B cell (primary cell): ENCODE results near the gene CTTNBP2NL. TPM values are rescaled to one million over a fixed set of nuclear protein-coding genes. Genes with fewer than 3 reads are reported as not detected.

Source experiments
- ATAC-seq: fragments of 200-7000 bp; cut with Tn5 transposase; one replicate; pipeline ENCODE4 v1.10.0; 2021; ENCODE audit warnings: low read depth, mild to moderate bottlenecking, moderate number of reproducible peaks, moderate library complexity
- CTCF ChIA-PET: fragments of 350-600 bp; sonication (Branson Sonifier 250); formaldehyde crosslinking; loops from one replicate; lab custom pipeline; 2021; ENCODE audit warnings: antibody characterized with exemption, inconsistent platforms; lab: Charles Lee
- POLR2A ChIA-PET: fragments of 350-600 bp; sonication (Branson Sonifier 250); formaldehyde crosslinking; loops from one replicate; lab custom pipeline; 2021; ENCODE audit warnings: antibody characterized with exemption; lab: Charles Lee
- DNase-seq: peaks from one replicate; pipeline ENCODE4 v3.0.0; 2013
- H2AFZ ChIP-seq: 2 replicates; pipeline ENCODE4 v1.6.1; 2012; ENCODE audit warnings: mild to moderate bottlenecking, low read depth, low read length; ENCODE audit not compliant: insufficient read depth, poor library complexity, severe bottlenecking
- H3K27ac ChIP-seq, 2 donors: 1 replicate in 1 of 2; 2 replicates in 1 of 2; pipeline ENCODE4 v1.5.1; 2012 to 2013; ENCODE audit warnings: low read length in 2 of 2, mild to moderate bottlenecking in 2 of 2, moderate library complexity in 1 of 2
- H3K27me3 ChIP-seq, 4 experiments: fragments of 200-600 bp in 1 of 4; sonication (generic) in 1 of 4; replicated peaks in 1 of 4; 1 replicate in 2 of 4; 2 replicates in 2 of 4; pipeline versions ENCODE4 v1.6.1 to v1.7.0; 2013 to 2016; ENCODE audit warnings: low read length in 3 of 4, mild to moderate bottlenecking in 2 of 4, mixed read lengths in 1 of 4, moderate library complexity in 1 of 4; ENCODE audit not compliant: insufficient read depth in 4 of 4, control insufficient read depth in 3 of 4; ENCODE audit errors: control extremely low read depth in 1 of 4
- H3K36me3 ChIP-seq, 2 experiments: replicated peaks in 1 of 2; 1 replicate in 1 of 2; 2 replicates in 1 of 2; pipeline versions ENCODE4 v1.6.1 to v1.7.1; 2013; ENCODE audit warnings: low read length in 1 of 2; ENCODE audit not compliant: insufficient read depth in 2 of 2, control insufficient read depth in 1 of 2; ENCODE audit errors: control extremely low read depth in 1 of 2, extremely low read depth in 1 of 2
- H3K4me1 ChIP-seq, 2 donors: fragments of 200-600 bp in 1 of 2; sonication (generic) in 1 of 2; 1 replicate in 1 of 2; 2 replicates in 1 of 2; pipeline versions ENCODE4 v1.5.1 to v1.6.1; 2013 to 2017; ENCODE audit warnings: low read length in 2 of 2; ENCODE audit not compliant: control insufficient read depth in 2 of 2, insufficient read depth in 2 of 2
- H3K4me2 ChIP-seq: replicated peaks from 2 replicates; pipeline ENCODE3; 2012; ENCODE audit warnings: mild to moderate bottlenecking, low read depth, low read length; ENCODE audit not compliant: poor library complexity, severe bottlenecking
- H3K4me3 ChIP-seq, 5 experiments: fragments of 200-600 bp in 1 of 5; sonication (generic) in 1 of 5; 1 replicate in 3 of 5; 2 replicates in 2 of 5; pipeline versions ENCODE4 v1.5.1 to v1.7.0; 2011 to 2016; ENCODE audit warnings: low read length in 4 of 5, mild to moderate bottlenecking in 4 of 5, low read depth in 2 of 5, control low read depth in 1 of 5, moderate library complexity in 1 of 5; ENCODE audit not compliant: insufficient read depth in 1 of 5; ENCODE audit errors: control extremely low read depth in 1 of 5, extremely low read depth in 1 of 5
- H3K79me2 ChIP-seq: fragments of 200-600 bp; sonication (generic); one replicate; pipeline ENCODE4 v1.6.0; 2016; ENCODE audit warnings: low read length; ENCODE audit not compliant: control insufficient read depth, insufficient read depth
- H3K9ac ChIP-seq: fragments of 200-600 bp; sonication (generic); 2 replicates; pipeline ENCODE4 v1.6.1; 2017; ENCODE audit warnings: mild to moderate bottlenecking, low read length, moderate library complexity
- H3K9me3 ChIP-seq, 3 donors: one replicate each; pipeline versions ENCODE4 v1.6.1 to v1.7.1; 2013; ENCODE audit warnings: low read length in 2 of 3; ENCODE audit not compliant: control insufficient read depth in 2 of 3, insufficient read depth in 1 of 3; ENCODE audit errors: control extremely low read depth in 1 of 3
- H4K20me1 ChIP-seq: 2 replicates; pipeline ENCODE4 v1.6.0; 2012; ENCODE audit warnings: mild to moderate bottlenecking, low read length; ENCODE audit not compliant: insufficient read depth, control insufficient read depth, poor library complexity, severe bottlenecking
- H3K27ac Mint-ChIP-seq: one replicate; pipeline ENCODE4 v1.8.0; 2021; ENCODE audit warnings: mixed read lengths
- H3K27me3 Mint-ChIP-seq: one replicate; pipeline ENCODE4 v1.8.0; 2021; ENCODE audit warnings: mixed read lengths
- H3K4me1 Mint-ChIP-seq: one replicate; pipeline ENCODE4 v1.8.0; 2021; ENCODE audit warnings: mixed read lengths
- H3K4me3 Mint-ChIP-seq: one replicate; pipeline ENCODE4 v1.8.0; 2021; ENCODE audit warnings: mixed read lengths
- H3K9me3 Mint-ChIP-seq: one replicate; pipeline ENCODE4 v1.8.0; 2022; ENCODE audit warnings: mixed read lengths; ENCODE audit not compliant: insufficient read depth
- CTCF ChIP-seq: fragments of 200-600 bp; IDR thresholded peaks from one replicate; pipeline ENCODE4 v1.8.0; 2022; ENCODE audit warnings: antibody characterized with exemption, mild to moderate bottlenecking
- EZH2 ChIP-seq: IDR thresholded peaks from 2 replicates; pipeline ENCODE4 v1.6.1; 2012; ENCODE audit warnings: borderline replicate concordance, low read depth, mild to moderate bottlenecking, moderate library complexity, low read length; ENCODE audit not compliant: insufficient read depth, poor library complexity, severe bottlenecking
- WGBS: methylation state at CpG from one replicate; pipeline ENCODE4 v1.1.5; 2013; ENCODE audit warnings: missing lambda C conversion rate; ENCODE audit not compliant: insufficient coverage; 5-methylcytosine and 5-hydroxymethylcytosine counted together
- intact Hi-C: fragments of 100-400 bp; cut with micrococcal nuclease; formaldehyde crosslinking; loops from one replicate; pipeline ENCODE4 v1.10.0; 2022
- polyA plus RNA-seq: library from polyadenylated mRNA; depleted of rRNA; stranded (reverse); fragments of >200 nt; gene quantifications from 2 replicates; pipeline ENCODE4 v1.2.3, GENCODE V29; 2012
- total RNA-seq, 2 donors: library from RNA; stranded (reverse); fragments of 120-200 nt in 1 of 2; gene quantifications; 1 replicate in 1 of 2; 2 replicates in 1 of 2; pipeline versions ENCODE4 v1.2.3 to v1.2.4, GENCODE V29; 2013 to 2022

Gene CTTNBP2NL
- total and polyA plus RNA-seq, 2 donors (not counting 1 experiment from before 2014, with no cell fraction given), result 0.46 to 28.9 TPM

GRCh38 chr1:112502826-112503225 is 106.8 kb downstream of the CTTNBP2NL start:
- H4K20me1 ChIP-seq, result no peaks in the 10 kb centered on the region
- H3K4me3 ChIP-seq, result no peak overlapping the region
- no peaks in the 10 kb centered on the region for H3K79me2 ChIP-seq
- no peak for TF ChIP-seq CTCF
- no peak for TF ChIP-seq EZH2
- no peak for ATAC-seq
- H3K27ac ChIP-seq, result no peak overlapping the region
- no peak overlapping the region for H3K4me2 ChIP-seq
- H3K4me1 Mint-ChIP-seq, result peaks cover 50% of the 10 kb centered on the region
- peaks cover 0 to 73% (median 35%) of the 10 kb centered on the region in 4 experiments for H3K27me3 ChIP-seq
- WGBS, result 67% methylated on average over 1 of the region's 2 CpGs
- peaks cover 43 to 51% of the 10 kb centered on the region in 2 donors for H3K4me1 ChIP-seq
- no peak for DNase-seq
- H3K9ac ChIP-seq, result no peak overlapping the region
- H3K27me3 Mint-ChIP-seq, result peaks cover 63% of the 10 kb centered on the region
- H3K36me3 ChIP-seq, result no peaks in the 10 kb centered on the region
- no peak overlapping the region for H3K27ac Mint-ChIP-seq
- peaks cover 0 to 4% (median 0%) of the 10 kb centered on the region in 3 donors for H3K9me3 ChIP-seq
- peak overlapping the region; percentile 31 for H3K4me3 Mint-ChIP-seq
- POLR2A ChIA-PET, result no interaction called here
- no peaks in the 10 kb centered on the region for H3K9me3 Mint-ChIP-seq
- H2AFZ ChIP-seq, result peak overlapping the region; percentile 84
- CTCF ChIA-PET, result interaction anchor here (0.6 to 2.7 kb wide), 17 partner anchors 10 to 1449 kb away, joined by 3 to 33 read pairs (median 7); partner anchors contain the start of genes PPM1J and RHOC
- intact Hi-C loops, result loop anchor here (10.0 kb wide), 1 partner anchor 172 kb away; the partner anchor contains the start of gene MOV10

GRCh38 chr1:112504001-112504660 is 108.1 kb downstream of the CTTNBP2NL start:
- intact Hi-C loops, result loop anchor here (10.0 kb wide), 1 partner anchor 171 kb away; the partner anchor contains the start of gene MOV10
- Mint-ChIP-seq H3K4me3 (no peak overlapping the region), H3K9me3 (no peaks in the 10 kb centered on the region), H3K27ac (no peak overlapping the region), H3K27me3 (peaks cover 52% of the 10 kb centered on the region), H3K4me1 (peaks cover 53% of the 10 kb centered on the region)
- CTCF ChIA-PET, result interaction anchor here (1.7 to 2.1 kb wide), 2 partner anchors 113 to 204 kb away, joined by 7 to 10 read pairs; no protein-coding TSS in a partner anchor
- Histone ChIP-seq H2AFZ (no peak overlapping the region), H3K36me3 (no peaks in the 10 kb centered on the region), H4K20me1 (no peaks in the 10 kb centered on the region), H3K4me3 (no peak overlapping the region), H3K4me2 (no peak overlapping the region), H3K4me1 (peaks cover 51 to 62% of the 10 kb centered on the region in 2 donors), H3K9me3 (peaks cover 0 to 10% (median 0%) of the 10 kb centered on the region in 3 donors), H3K9ac (no peak overlapping the region), H3K27me3 (peaks cover 0 to 78% (median 39%) of the 10 kb centered on the region in 4 experiments), H3K27ac (no peak overlapping the region), H3K79me2 (no peaks in the 10 kb centered on the region)
- 97% methylated on average over 5 of the region's 11 CpGs for WGBS
- no peak for TF ChIP-seq EZH2
- no peak for TF ChIP-seq CTCF
- DNase-seq (no peak), ATAC-seq (no peak)
- POLR2A ChIA-PET, result no interaction called here
